ENCODE results near the gene L2HGDH.
"Not testable (repeated sequence)": the region's sequence is repeated elsewhere in the genome, so short reads cannot be mapped to it uniquely, and the experiment has no call there.

Gene L2HGDH

GRCh38 chr14:50339178-50339804 is 27.3 kb upstream of the L2HGDH start:
- DNase-seq, result no peak

DNA sequence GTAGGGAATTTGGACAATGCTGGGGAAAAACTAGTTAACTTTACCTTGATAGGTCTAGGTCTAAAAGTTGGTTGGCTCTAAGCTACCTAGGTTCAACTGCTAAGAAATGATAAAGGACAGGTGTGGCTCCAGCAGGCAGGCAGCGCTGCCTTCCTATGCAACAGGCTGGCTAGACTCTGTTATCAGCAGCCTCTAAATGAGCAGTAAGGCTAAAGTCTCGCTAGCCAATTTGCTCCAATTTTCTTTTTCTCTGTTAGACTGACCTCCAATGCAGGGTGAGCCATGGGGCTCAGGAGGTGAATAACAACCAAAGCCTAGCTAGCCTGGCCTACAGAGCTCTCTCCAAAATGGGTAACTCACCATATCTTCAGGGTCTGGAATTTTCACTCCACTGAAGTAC is 26.6 kb upstream of the L2HGDH start:
- DNase-seq, result no peak

GRCh38 chr14:50335989-50336824 is 24.2 kb upstream of the L2HGDH start:
- no peak for DNase-seq

GRCh38 chr14:50335389-50335788 is 23.4 kb upstream of the L2HGDH start:
- no peak for DNase-seq

- no peak for DNase-seq
These were observed 22.2 kb upstream of the L2HGDH start for GRCh38 chr14:50334211-50334610.

DNA sequence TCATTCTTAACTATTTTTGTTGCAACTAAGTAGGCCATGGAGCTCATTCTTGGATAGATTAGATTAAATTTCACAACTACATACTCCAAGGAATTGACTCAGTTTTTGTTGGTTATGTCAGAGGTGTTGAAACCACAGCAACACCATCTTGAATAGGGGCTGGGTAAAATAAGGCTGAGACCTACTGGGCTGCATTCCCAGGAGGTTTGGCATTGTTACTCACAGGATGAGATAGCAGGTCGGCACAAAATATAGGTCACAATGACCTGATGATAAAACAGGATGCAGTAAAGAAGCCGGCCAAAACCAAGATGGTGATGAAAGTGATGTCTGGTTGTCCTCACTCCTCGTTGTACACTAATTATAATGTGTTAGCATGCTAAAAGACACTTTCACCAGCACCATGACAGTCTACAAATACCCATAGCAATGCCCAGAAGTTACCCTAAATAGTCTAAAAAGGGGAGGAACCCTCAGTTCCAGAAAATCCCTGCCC is 21.0 kb upstream of the L2HGDH start:
- DNase-seq, result no peak

- DNase-seq, result no peak
These were observed 19.6 kb upstream of the L2HGDH start for GRCh38 chr14:50331596-50331995.

- peak in 4 of 5 experiments; percentile 36 to 95 (median 57) for DNase-seq
These were observed 9.1 kb upstream of the L2HGDH start for GRCh38 chr14:50321009-50321660.

GRCh38 chr14:50320283-50320682 is 8.3 kb upstream of the L2HGDH start:
- DNase-seq, result no peak

GRCh38 chr14:50319721-50320120 is 7.7 kb upstream of the L2HGDH start:
- DNase-seq, result no peak

DNA sequence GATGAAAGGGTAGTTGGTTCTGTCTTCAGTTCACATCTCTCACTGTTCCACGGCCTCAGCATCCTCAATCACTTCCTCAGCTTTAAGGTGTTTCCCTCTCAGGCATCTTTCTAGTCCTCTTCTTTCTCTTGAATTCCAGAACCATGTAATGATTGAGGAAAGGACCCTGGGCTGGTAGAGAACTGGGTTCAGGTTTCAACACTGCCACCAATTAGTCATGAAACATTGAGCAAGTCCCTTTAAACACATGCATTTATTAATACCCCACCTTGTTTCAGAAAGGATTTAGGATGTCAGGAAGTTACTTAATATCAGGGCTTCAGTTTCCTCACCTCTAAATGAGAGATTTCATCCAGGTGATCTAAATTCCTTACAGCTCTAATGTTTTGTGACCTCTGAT is 7.3 kb upstream of the L2HGDH start:
- no peak for DNase-seq

DNA sequence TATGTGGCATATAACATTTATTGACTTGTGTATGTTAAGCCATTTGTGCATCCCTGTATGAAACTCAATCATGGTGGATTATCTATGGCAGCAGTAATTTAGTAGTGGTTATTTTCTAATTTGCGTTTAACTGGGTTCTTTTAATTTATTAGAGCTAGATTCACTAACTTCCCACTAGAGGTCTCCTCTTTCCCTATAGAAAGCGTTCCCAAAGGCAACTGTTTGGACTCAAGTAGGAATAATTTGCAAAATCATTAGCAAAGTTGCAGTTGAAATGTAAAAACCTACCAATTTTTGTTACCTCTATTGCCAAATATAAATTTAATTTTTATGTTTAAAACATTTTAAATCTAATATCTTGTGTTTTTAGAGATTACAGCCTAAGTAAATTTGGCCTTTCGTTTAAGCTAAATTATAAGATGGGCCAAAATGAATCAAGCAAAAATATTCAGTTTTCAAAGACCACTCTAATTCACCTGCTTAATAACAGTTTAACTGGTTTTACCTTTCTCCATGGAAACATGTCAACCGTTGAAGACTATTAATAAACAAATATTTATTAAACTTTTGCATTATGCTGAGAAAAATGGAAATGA is 6.1 kb upstream of the L2HGDH start:
- no peak for DNase-seq

GRCh38 chr14:50314098-50314497 is 2.1 kb upstream of the L2HGDH start:
- DNase-seq, result not testable (repeated sequence)

DNA sequence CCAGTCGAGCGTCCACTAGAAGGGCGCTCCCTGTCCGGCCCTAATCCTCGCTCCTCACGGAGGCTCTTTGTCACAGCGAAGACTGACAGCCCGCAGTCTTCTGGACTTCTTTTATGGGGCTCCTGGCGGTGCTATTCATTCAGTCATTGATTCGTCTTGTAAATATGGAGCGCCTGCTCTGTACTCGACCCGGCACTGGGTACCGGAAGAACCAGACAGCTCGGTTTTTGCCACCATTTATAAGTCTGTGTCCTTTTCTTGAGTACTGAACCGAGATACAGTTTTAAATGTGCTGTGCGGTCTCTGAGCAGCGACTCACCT is 665 bp upstream of the L2HGDH start:
- DNase-seq, result peak in 2 of 5 experiments; percentile 68 to 79

DNA sequence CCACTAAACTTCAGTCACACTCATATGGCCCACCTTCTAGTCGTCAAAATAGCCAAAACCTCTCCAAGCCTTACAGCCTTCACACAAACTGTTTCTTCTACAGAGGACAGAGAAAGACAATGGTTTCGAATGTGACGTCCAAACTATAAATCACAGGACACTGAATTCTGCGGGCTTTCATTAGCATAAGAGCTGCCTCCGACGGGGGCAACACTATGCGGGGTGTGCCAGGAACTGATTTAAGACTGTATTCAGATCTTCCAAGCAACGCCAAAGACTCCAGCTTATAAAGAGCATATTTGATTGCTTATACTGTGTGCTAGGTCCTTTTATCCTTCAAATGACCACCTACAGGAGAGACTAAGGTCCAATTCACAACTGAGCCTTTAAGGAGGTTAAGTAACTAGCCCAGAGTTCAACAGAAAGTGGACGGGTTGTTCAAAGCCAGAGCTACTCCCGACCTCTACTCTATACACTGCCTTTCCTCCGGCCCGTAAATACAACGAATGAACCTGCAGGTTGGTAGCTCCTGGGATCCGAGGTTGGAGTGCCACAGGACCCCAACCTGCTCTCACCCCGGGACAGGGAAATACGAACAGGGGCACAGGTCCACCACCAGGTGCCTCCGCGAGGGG is 575 bp downstream of the L2HGDH start:
- DNase-seq, result no peak

- DNase-seq, result no peak
These were observed 1.6 kb downstream of the L2HGDH start for GRCh38 chr14:50310445-50310844.

DNA sequence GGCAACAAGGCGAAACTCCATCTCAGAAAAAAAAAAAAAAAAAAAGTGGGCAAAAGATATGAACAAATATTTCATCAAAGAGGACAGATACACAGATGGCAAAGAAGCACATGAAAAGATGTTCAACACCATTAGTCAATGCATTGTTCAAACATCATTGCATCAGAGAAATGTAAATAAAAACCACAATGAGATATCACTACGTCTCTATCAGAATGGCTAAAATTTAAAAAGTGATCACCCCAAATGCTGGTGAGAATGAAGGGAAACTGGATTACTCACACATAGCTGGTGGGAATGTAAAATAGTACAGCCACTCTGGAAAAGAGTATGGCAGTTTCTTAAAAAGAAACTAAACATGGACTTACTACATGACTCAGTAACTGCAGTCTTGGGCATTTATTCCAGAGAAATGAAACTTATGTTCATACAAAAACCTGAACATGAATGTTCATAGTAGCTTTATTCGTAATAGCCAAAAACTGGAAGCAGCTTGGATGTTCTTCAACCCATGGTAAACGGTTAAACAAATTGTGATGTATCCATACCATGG is 3.6 kb downstream of the L2HGDH start:
- DNase-seq, result peak in 1 of 5 experiments; percentile 3

GRCh38 chr14:50303744-50304471 is 8.1 kb downstream of the L2HGDH start:
- DNase-seq, result peak in 1 of 5 experiments; percentile 20

DNA sequence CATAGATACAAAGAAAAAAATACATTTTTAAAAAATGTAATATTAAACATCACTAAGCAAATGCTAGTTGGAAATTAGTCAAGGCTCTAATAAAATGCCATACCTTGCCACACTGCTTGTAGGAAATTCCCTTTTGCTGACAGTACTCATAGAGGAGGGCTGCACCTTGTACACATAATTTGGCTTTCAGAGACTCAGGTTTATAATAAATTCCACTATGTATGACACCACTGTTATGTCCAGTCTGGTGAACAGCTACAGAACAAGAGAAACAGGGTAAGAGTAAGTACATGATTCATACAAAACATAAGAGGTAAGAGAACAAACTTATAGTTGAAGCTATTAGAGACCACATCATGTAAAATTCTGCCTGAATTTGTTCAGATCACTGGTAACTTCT is 10.1 kb downstream of the L2HGDH start:
- DNase-seq, result no peak

- no peak for DNase-seq
These were observed 12.4 kb downstream of the L2HGDH start for GRCh38 chr14:50299585-50299984.

DNA sequence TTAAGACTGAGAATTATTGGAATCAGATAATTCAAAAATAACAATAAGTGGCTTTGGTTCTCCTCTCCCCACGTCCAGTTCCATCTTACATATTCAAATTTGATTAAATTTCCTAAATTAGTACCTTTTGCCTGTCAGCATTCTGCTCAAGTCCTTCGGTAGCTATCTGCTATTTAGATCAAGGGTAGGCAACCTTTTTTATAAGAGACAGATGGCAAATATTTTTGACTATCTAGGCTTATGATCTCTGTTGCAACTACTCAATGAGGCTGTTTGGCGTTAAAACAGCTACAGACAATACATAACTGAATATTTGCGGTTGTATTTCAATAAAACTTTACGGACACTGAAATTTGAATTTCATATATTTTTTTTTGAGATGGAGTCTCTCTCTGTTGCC is 21.7 kb downstream of the L2HGDH start:
- DNase-seq, result no peak

DNA sequence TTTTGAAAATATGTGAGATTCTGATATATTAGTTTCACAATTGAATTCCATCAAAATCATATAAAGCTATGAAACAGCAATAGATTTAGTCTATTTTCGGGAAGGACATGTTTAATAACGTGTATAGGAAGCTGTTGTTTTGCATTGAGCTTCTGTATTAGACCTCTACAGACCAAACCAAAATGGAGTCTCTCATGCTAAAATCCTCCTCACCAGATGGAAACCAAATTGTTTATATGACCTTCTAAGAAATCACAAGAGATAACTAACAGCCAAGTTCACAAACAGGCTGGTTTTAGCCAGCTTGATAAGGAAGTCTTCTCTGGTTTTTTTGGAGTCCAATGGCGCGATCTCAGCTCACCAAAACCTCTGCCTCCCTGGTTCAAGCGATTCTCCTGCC is 23.9 kb downstream of the L2HGDH start:
- DNase-seq, result no peak

All from T-helper 2 cell (primary cell).